Endothelial cell (in vitro differentiated cells): ENCODE measurements around the gene LDAF1. TPM values are rescaled to one million over a fixed set of nuclear protein-coding genes. Genes with fewer than 3 reads are reported as not detected.

Experiments
- DNase-seq: peaks from one replicate; pipeline ENCODE4 v3.0.0; 2021; ENCODE audit warnings: low spot score
- H3K27ac Mint-ChIP-seq: one replicate; pipeline ENCODE4 v1.8.0; 2021; ENCODE audit warnings: mixed read lengths, inconsistent platforms; ENCODE audit not compliant: unreplicated experiment
- H3K27me3 Mint-ChIP-seq: one replicate; pipeline ENCODE4 v1.8.0; 2021; ENCODE audit warnings: mild to moderate bottlenecking, moderate library complexity, mixed read lengths, inconsistent platforms; ENCODE audit not compliant: unreplicated experiment
- H3K36me3 Mint-ChIP-seq: one replicate; pipeline ENCODE4 v1.8.0; 2021; ENCODE audit warnings: mild to moderate bottlenecking, low read depth, mixed read lengths, inconsistent platforms; ENCODE audit not compliant: unreplicated experiment
- H3K4me1 Mint-ChIP-seq: one replicate; pipeline ENCODE4 v1.8.0; 2021; ENCODE audit warnings: mild to moderate bottlenecking, mixed read lengths, inconsistent platforms; ENCODE audit not compliant: unreplicated experiment
- H3K4me3 Mint-ChIP-seq: one replicate; pipeline ENCODE4 v1.8.0; 2021; ENCODE audit warnings: mild to moderate bottlenecking, mixed read lengths, inconsistent platforms; ENCODE audit not compliant: unreplicated experiment
- H3K9me3 Mint-ChIP-seq: one replicate; pipeline ENCODE4 v1.8.0; 2021; ENCODE audit warnings: mixed read lengths, inconsistent platforms; ENCODE audit not compliant: unreplicated experiment
- total RNA-seq: library from RNA; stranded (reverse); fragmentation: NEBNext Ultra II Directional; extraction: Animal tissue kit (Norgen Biotek cat#: 25700); gene quantifications from one replicate; pipeline ENCODE4 v1.2.1, GENCODE V29; 2021; ENCODE audit not compliant: unreplicated experiment
- TF ChIP-seq, protein P1 (sequence below): fragments of 200-600 bp; sonication (generic); IDR thresholded peaks from one replicate; pipeline ENCODE4 v1.5.0; 2021; ENCODE audit warnings: antibody characterized with exemption; ENCODE audit not compliant: unreplicated experiment

The LDAF1 gene
- total RNA-seq, 1 donor from 2014 or later = 27.9 TPM

DNA sequence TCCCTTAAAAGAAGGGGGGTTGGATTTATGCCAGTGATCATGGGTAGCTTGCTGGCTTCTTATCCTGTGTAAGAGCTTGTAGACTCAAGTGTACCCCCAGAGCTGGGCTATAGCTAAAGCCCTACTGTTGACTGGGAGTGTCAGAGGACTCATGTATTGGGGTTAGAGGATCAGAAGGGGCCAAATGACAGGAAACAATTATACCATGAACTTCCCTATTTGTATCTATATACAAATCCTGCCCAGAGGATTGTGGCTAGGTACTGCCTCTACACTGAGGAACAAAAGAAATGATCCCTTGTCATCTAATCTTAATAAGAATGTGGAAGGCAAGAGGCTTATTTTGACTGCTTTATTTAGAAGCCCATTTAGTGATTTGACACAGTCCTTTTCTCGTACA lies 38.6 kb downstream of the LDAF1 start:
- no peak overlapping the region for H3K27ac Mint-ChIP-seq
- H3K4me3 Mint-ChIP-seq = no peak overlapping the region
- H3K4me1 Mint-ChIP-seq = no peaks in the 10 kb centered on the region
- DNase-seq = no peak
- TF ChIP-seq, protein P1, sequence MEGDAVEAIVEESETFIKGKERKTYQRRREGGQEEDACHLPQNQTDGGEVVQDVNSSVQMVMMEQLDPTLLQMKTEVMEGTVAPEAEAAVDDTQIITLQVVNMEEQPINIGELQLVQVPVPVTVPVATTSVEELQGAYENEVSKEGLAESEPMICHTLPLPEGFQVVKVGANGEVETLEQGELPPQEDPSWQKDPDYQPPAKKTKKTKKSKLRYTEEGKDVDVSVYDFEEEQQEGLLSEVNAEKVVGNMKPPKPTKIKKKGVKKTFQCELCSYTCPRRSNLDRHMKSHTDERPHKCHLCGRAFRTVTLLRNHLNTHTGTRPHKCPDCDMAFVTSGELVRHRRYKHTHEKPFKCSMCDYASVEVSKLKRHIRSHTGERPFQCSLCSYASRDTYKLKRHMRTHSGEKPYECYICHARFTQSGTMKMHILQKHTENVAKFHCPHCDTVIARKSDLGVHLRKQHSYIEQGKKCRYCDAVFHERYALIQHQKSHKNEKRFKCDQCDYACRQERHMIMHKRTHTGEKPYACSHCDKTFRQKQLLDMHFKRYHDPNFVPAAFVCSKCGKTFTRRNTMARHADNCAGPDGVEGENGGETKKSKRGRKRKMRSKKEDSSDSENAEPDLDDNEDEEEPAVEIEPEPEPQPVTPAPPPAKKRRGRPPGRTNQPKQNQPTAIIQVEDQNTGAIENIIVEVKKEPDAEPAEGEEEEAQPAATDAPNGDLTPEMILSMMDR = no peak
- H3K9me3 Mint-ChIP-seq = no peaks in the 10 kb centered on the region
- no peaks in the 10 kb centered on the region for H3K27me3 Mint-ChIP-seq
- no peaks in the 10 kb centered on the region for H3K36me3 Mint-ChIP-seq

DNA sequence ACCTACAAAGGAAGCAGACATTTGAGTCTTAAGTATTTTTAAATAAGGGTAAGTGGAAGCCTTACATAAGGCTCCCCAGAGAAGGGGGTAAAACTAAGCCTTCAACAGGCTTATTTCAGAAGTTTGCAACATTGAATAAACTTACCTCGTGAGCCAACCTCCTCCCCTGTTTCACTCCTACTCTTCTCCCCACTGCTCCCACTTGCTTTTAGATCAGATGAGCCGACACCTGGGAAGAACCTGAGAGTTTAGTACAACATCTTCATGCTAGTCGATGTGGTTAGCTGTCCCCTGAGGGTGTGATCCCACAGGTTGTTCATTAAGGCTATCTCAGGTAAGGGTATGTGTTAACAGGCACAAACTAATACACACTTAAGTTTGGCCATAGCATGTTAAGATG lies 39.1 kb downstream of the LDAF1 start:
- H3K4me1 Mint-ChIP-seq = no peaks in the 10 kb centered on the region
- no peaks in the 10 kb centered on the region for H3K9me3 Mint-ChIP-seq
- H3K4me3 Mint-ChIP-seq = no peak overlapping the region
- no peak overlapping the region for H3K27ac Mint-ChIP-seq
- no peaks in the 10 kb centered on the region for H3K36me3 Mint-ChIP-seq
- TF ChIP-seq, protein P1 = no peak
- no peaks in the 10 kb centered on the region for H3K27me3 Mint-ChIP-seq
- no peak for DNase-seq

DNA sequence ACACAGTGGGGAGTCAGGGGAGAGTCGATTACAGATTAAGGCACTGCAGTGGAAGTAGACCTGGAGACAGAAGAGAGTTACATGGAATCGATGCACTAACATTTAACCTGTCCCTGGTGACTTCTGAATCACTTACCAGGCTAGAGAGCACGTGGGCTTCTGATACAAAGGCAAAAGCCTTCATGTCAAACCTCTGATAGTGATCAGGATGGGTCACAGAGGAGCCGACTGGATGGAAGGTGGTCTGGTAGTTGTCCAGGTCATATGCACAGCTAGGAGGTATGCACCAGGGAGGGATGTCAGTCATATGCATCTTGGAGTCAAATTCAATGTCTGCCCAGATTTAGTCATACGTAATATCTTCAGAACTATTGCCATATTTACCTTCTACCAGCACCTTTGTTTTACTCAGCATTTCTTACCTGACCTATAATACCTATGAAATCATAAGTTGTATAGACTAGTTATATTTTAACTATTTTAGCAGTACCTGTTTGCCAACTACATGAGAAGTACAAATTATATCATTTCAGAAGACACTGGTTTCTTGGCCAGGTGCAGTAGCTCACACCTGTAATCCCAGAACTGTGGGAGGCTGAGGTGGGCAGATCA lies 41.2 kb downstream of the LDAF1 start:
- H3K4me3 Mint-ChIP-seq = no peak overlapping the region
- H3K27me3 Mint-ChIP-seq = no peaks in the 10 kb centered on the region
- no peak for DNase-seq
- no peaks in the 10 kb centered on the region for H3K4me1 Mint-ChIP-seq
- no peaks in the 10 kb centered on the region for H3K36me3 Mint-ChIP-seq
- no peak overlapping the region for H3K27ac Mint-ChIP-seq
- H3K9me3 Mint-ChIP-seq = no peaks in the 10 kb centered on the region
- TF ChIP-seq, protein P1 = no peak

DNA sequence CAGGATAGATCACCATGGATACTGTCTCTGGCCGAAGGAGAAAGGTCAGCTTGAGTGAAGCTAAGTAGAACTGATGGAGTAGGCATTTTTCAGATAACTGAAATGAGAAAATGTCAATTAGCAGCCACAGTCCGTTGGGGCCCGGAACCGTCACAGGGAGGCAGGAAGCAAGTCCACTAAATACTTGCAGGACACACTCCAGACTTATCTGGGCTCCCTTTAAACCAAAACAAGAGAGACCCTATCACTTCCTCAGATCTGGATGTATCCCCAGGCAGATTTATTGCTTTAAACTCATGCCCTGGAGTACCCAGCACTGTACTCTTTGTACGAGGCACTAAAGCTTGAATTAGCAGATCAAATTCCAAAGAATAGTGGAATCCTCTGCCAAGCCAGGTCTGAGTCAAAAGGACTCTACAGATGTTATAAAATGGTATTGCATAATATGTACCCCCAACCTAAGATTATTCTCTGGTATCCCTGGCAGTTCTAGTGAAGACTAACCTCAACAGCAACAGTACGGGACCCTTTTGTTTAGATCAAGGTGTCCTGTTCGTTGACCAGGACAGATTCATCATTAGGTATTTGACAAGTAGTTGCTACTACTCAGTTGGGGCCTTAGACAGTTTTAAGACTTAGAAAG lies 44.8 kb downstream of the LDAF1 start:
- TF ChIP-seq, protein P1 = no peak
- no peak for DNase-seq
- no peaks in the 10 kb centered on the region for H3K36me3 Mint-ChIP-seq
- H3K9me3 Mint-ChIP-seq = no peaks in the 10 kb centered on the region
- no peaks in the 10 kb centered on the region for H3K27me3 Mint-ChIP-seq
- no peak overlapping the region for H3K27ac Mint-ChIP-seq
- no peaks in the 10 kb centered on the region for H3K4me1 Mint-ChIP-seq
- H3K4me3 Mint-ChIP-seq = no peak overlapping the region

DNA sequence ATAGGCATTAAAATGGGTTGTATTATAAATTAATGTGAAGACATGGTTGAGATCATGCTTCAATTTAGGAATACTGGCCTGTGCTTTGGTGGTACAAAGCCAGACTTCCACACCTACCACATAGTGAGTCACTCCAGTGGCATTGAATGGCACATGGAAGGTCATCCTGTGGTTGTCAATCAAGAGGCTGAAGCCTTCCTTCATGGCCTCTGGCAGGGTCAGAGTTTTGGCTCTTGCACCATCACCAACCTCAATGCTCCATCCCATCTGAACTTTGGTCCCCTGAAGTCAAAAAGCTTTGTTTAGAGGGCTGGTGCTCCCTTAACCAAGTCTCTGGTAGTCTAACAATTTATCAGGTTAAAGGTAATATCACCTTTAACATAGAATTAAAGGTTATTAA lies 46.8 kb downstream of the LDAF1 start:
- Mint-ChIP-seq H3K36me3 (no peaks in the 10 kb centered on the region), H3K4me1 (no peaks in the 10 kb centered on the region), H3K27ac (no peak overlapping the region), H3K9me3 (no peaks in the 10 kb centered on the region), H3K27me3 (peaks cover 2% of the 10 kb centered on the region), H3K4me3 (no peak overlapping the region)
- DNase-seq = no peak
- TF ChIP-seq, protein P1 = no peak
